ENCODE data around the gene SCARB1. TPM values are rescaled to one million over a fixed set of nuclear protein-coding genes. Genes with fewer than 3 reads are reported as not detected.

SCARB1 gene
- total and polyA plus RNA-seq, 2 experiments from 2014 or later, result 2.2 to 5.2 TPM

DNA sequence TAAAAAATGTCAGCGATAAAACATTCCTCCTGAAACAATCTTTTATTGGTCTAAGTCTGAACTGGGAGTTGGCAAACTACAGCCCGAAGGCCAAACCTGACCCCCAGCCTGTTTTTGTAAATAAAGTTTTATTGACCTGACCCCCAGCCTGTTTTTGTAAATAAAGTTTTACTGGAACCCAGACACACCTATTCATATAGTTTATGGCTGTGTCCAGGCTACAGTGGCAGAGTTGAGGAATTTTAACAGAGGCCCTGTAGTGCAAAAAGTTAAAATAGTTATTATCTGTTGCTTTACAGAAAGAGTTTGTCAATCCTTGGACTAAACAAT lies 12.1 kb upstream of the SCARB1 start:
- no peaks in the 10 kb centered on the region for H4K20me1 ChIP-seq (ENCODE audit: insufficient read depth)
- no peak overlapping the region for H3K4me3 ChIP-seq
- no peak overlapping the region for H3K27ac ChIP-seq
- no peaks in the 10 kb centered on the region for H3K27me3 ChIP-seq (replicated peaks; ENCODE audit: insufficient read depth)
- H3K79me2 ChIP-seq (ENCODE audit: insufficient read depth), result no peaks in the 10 kb centered on the region
- H3K4me1 ChIP-seq (ENCODE audit: insufficient read depth), result no peaks in the 10 kb centered on the region
- no peaks in the 10 kb centered on the region for H3F3A ChIP-seq (ENCODE audit: insufficient read depth)
- no peak overlapping the region for H3K9ac ChIP-seq
- no peak overlapping the region for H2AFZ ChIP-seq
- WGBS, 2 experiments (ENCODE audit: low coverage in 1 of 2, low lambda C conversion rate in 2 of 2, missing lambda C conversion rate in 2 of 2), result 67 to 88% methylated on average over 2 of the region's 2 CpGs
- TF ChIP-seq EZH2phosphoT487 (IDR thresholded peaks at IDR 0.05; ENCODE audit: insufficient read depth, low read depth) (no peak), EZH2 (IDR thresholded peaks at IDR 0.05; ENCODE audit: insufficient read depth, poor library complexity, severe bottlenecking) (no peak)
- H3K4me2 ChIP-seq (ENCODE audit: unreplicated experiment), result no peak overlapping the region
- no peak for DNase-seq
- no peaks in the 10 kb centered on the region for H3K36me3 ChIP-seq (ENCODE audit: low read depth)
- no peaks in the 10 kb centered on the region for H3K9me2 ChIP-seq (ENCODE audit: insufficient read depth)
- in situ Hi-C loops (cut with MboI), result no loop called here
- no peaks in the 10 kb centered on the region for H3K9me3 ChIP-seq (ENCODE audit: low read depth)

DNA sequence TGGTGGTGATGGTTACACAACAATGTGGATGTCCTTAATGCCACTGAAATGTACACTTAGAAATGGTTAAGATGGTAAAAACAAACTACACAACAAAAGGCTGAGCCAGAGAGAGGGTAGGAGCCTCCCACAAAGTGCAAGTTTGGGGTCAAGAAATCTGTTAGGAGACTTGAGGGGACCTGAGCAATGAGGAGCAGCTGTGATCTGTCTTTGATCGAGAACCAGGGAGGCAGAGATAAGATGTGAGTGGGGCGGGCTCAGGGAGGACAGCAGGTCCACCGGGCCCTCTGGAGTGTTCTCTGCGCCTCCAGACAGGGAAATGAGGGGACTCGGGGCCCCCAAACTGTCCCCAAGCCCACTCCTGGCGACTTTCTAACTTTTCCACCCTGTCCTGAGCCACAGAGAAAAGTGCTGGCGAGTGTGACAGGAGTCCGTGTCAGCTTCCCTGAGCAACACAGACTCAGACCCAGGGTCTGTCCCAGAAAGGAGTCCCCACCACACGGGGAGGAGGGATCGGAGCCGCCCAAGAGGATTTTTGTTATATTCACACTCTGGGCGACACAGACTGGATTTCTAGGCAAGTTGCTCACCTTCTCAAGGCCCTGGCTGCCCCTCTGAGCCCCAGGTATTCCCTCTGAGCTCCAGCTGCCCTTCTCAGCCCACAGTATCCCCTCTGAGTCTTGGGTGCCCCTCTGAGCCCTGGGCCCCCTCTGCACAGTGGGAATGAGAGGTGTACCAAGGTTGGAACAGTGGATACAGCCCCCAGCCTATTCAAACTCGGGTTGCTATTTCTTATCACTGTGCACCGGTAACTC lies 11.5 kb upstream of the SCARB1 start:
- Histone ChIP-seq H3K9me2 (ENCODE audit: insufficient read depth) (no peaks in the 10 kb centered on the region), H3F3A (ENCODE audit: insufficient read depth) (no peaks in the 10 kb centered on the region), H3K79me2 (ENCODE audit: insufficient read depth) (no peaks in the 10 kb centered on the region), H3K4me3 (no peak overlapping the region), H3K9ac (no peak overlapping the region), H3K27ac (no peak overlapping the region), H3K9me3 (ENCODE audit: low read depth) (no peaks in the 10 kb centered on the region), H4K20me1 (ENCODE audit: insufficient read depth) (no peaks in the 10 kb centered on the region), H3K4me1 (ENCODE audit: insufficient read depth) (no peaks in the 10 kb centered on the region), H2AFZ (no peak overlapping the region), H3K36me3 (ENCODE audit: low read depth) (no peaks in the 10 kb centered on the region), H3K4me2 (ENCODE audit: unreplicated experiment) (no peak overlapping the region), H3K27me3 (replicated peaks; ENCODE audit: insufficient read depth) (no peaks in the 10 kb centered on the region)
- DNase-seq, result no peak
- WGBS, 2 experiments (ENCODE audit: low coverage in 1 of 2, low lambda C conversion rate in 2 of 2, missing lambda C conversion rate in 2 of 2), result 78 to 80% methylated on average over 13 of the region's 14 CpGs
- in situ Hi-C loops (cut with MboI), result no loop called here
- TF ChIP-seq EZH2 (IDR thresholded peaks at IDR 0.05; ENCODE audit: insufficient read depth, poor library complexity, severe bottlenecking) (no peak), EZH2phosphoT487 (IDR thresholded peaks at IDR 0.05; ENCODE audit: insufficient read depth, low read depth) (no peak)

DNA sequence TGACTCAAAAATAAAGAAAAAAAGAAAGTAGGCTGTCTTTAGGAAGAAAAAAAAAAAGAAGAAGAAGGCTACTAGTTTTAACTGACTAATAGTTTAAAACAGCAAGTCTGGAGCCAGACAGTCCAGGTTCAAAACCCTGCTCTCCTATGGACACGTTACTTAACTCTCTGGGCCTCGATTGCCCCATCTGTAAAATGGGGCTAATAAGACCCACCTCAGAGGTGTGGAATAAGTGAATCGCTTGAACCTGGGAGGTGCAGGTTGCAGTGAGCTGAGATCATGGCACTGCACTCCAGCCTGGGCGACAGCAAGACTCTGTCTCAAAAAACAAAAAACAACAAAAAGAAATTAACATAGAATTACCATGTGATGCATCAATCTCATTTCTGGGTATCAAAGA lies 10.5 kb upstream of the SCARB1 start:
- Histone ChIP-seq H3K36me3 (ENCODE audit: low read depth) (no peaks in the 10 kb centered on the region), H3K4me1 (ENCODE audit: insufficient read depth) (no peaks in the 10 kb centered on the region), H3K4me2 (ENCODE audit: unreplicated experiment) (no peak overlapping the region), H4K20me1 (ENCODE audit: insufficient read depth) (no peaks in the 10 kb centered on the region), H3K27me3 (replicated peaks; ENCODE audit: insufficient read depth) (no peaks in the 10 kb centered on the region), H3K9me2 (ENCODE audit: insufficient read depth) (no peaks in the 10 kb centered on the region), H3F3A (ENCODE audit: insufficient read depth) (no peaks in the 10 kb centered on the region), H3K79me2 (ENCODE audit: insufficient read depth) (no peaks in the 10 kb centered on the region), H3K9me3 (ENCODE audit: low read depth) (no peaks in the 10 kb centered on the region), H3K27ac (no peak overlapping the region), H3K4me3 (no peak overlapping the region), H2AFZ (no peak overlapping the region), H3K9ac (no peak overlapping the region)
- no peak for DNase-seq
- TF ChIP-seq EZH2 (IDR thresholded peaks at IDR 0.05; ENCODE audit: insufficient read depth, poor library complexity, severe bottlenecking) (no peak), EZH2phosphoT487 (IDR thresholded peaks at IDR 0.05; ENCODE audit: insufficient read depth, low read depth) (no peak)
- in situ Hi-C loops (cut with MboI), result no loop called here
- WGBS, 2 experiments (ENCODE audit: low coverage in 1 of 2, low lambda C conversion rate in 2 of 2, missing lambda C conversion rate in 2 of 2), result 76 to 90% methylated on average over 4 of the region's 4 CpGs

DNA sequence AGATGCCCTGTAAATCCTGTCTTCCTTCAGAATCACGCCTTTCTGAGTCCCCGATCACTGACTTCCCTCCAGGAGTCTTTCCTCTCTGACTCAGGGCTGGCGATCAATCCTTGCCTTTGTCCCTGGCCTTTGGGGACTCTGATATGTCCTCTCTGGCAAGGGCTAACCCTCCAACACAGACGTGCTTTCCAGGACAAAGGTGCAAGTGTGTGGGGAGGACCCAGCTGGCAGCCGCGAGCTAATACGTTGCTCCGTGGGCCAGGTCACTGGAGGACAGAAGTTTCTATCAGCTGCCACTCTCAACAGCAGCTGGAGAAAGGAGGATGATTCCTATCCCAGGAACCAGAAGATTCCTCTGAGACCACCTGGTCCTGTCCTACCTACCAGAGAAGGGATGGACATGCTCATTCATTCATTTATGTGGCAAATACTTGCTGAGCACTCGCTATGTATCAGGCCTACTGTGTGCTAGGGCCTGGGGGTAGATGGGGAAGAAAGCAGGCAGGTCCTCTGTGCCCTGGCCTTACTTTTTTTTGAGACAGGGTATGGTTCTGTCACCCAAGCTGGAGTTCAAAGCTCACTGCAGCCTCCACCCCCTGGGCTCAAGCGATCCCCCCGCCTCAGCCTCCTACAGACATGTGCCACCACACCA lies 8.5 kb upstream of the SCARB1 start:
- no peak for TF ChIP-seq EZH2phosphoT487 (IDR thresholded peaks at IDR 0.05; ENCODE audit: insufficient read depth, low read depth)
- Histone ChIP-seq H3K9me3 (ENCODE audit: low read depth) (no peaks in the 10 kb centered on the region), H4K20me1 (ENCODE audit: insufficient read depth) (no peaks in the 10 kb centered on the region), H3K36me3 (ENCODE audit: low read depth) (no peaks in the 10 kb centered on the region), H3K27me3 (replicated peaks; ENCODE audit: insufficient read depth) (no peaks in the 10 kb centered on the region), H3K4me2 (ENCODE audit: unreplicated experiment) (no peak overlapping the region), H3K27ac (no peak overlapping the region), H3K4me3 (no peak overlapping the region), H3K79me2 (ENCODE audit: insufficient read depth) (no peaks in the 10 kb centered on the region), H3K9me2 (ENCODE audit: insufficient read depth) (no peaks in the 10 kb centered on the region), H3K4me1 (ENCODE audit: insufficient read depth) (no peaks in the 10 kb centered on the region), H3F3A (ENCODE audit: insufficient read depth) (no peaks in the 10 kb centered on the region), H3K9ac (no peak overlapping the region), H2AFZ (no peak overlapping the region)
- DNase-seq, result no peak
- in situ Hi-C loops (cut with MboI), result no loop called here
- WGBS, 2 experiments (ENCODE audit: low coverage in 1 of 2, low lambda C conversion rate in 2 of 2, missing lambda C conversion rate in 2 of 2), result 86 to 88% methylated on average over 11 of the region's 11 CpGs
